IMR-90 (cell line): ENCODE results near the gene OPCML. TPM values are rescaled to one million over a fixed set of nuclear protein-coding genes. Genes with fewer than 3 reads are reported as not detected.

Experiments
- ATAC-seq: fragments of 200-7000 bp; cut with Tn5 transposase; 2 replicates; pipeline ENCODE4 v1.9.1; 2020; ENCODE audit warnings: low read depth, mild to moderate bottlenecking, moderate library complexity
- BruUV-seq: library from RNA; stranded (reverse); fragments of 400-500 nt; replicated peaks from 2 replicates; lab custom pipeline; 2021; lab: Mats Ljungman, UMichigan
- CTCF ChIA-PET: fragments of 300-600 bp; formaldehyde crosslinking; extraction: SDS; loops from one replicate; lab custom pipeline; 2021; ENCODE audit warnings: antibody characterized with exemption; lab: Yijun Ruan, JAX
- POLR2A ChIA-PET: fragments of 300-600 bp; sonication (Branson Sonifier 250); formaldehyde crosslinking; loops from one replicate; lab custom pipeline; 2022; ENCODE audit warnings: antibody characterized with exemption; ENCODE audit not compliant: unreplicated experiment; lab: Charles Lee
- DNase-seq: peaks from one replicate; pipeline ENCODE4 v3.0.0; 2013
- H2AFZ ChIP-seq: replicated peaks from 2 replicates; pipeline ENCODE3; 2013; ENCODE audit warnings: low read length, mild to moderate bottlenecking; ENCODE audit not compliant: poor library complexity
- H2AK5ac ChIP-seq: 2 replicates; pipeline ENCODE4 v1.6.1; 2013; ENCODE audit warnings: low read depth, low read length, inconsistent platforms
- H2AK9ac ChIP-seq: replicated peaks from 2 replicates; pipeline ENCODE3; 2013; ENCODE audit warnings: mild to moderate bottlenecking, low read depth, low read length, moderate library complexity; ENCODE audit not compliant: poor library complexity
- H2BK120ac ChIP-seq: 2 replicates; pipeline ENCODE4 v1.6.1; 2013; ENCODE audit warnings: low read depth, low read length, inconsistent platforms
- H2BK15ac ChIP-seq: 3 replicates; pipeline ENCODE4 v1.6.1; 2013; ENCODE audit warnings: low read depth, low read length, inconsistent platforms
- H2BK20ac ChIP-seq: 2 replicates; pipeline ENCODE4 v1.6.1; 2013; ENCODE audit warnings: low read depth, mild to moderate bottlenecking, inconsistent platforms, low read length, moderate library complexity
- H2BK5ac ChIP-seq: 2 replicates; pipeline ENCODE4 v1.6.1; 2013; ENCODE audit warnings: mild to moderate bottlenecking, low read depth, low read length, inconsistent platforms; ENCODE audit not compliant: poor library complexity, severe bottlenecking
- H3K14ac ChIP-seq: replicated peaks from 2 replicates; pipeline ENCODE4 v1.6.1; 2013; ENCODE audit warnings: low read depth, low read length, inconsistent platforms
- H3K18ac ChIP-seq: 2 replicates; pipeline ENCODE4 v1.6.1; 2013; ENCODE audit warnings: low read depth, low read length, control low read depth
- H3K23ac ChIP-seq: 2 replicates; pipeline ENCODE4 v1.6.1; 2013; ENCODE audit warnings: low read depth, low read length, inconsistent platforms
- H3K27ac ChIP-seq: 2 replicates; pipeline ENCODE4 v1.5.1; 2013; ENCODE audit warnings: mild to moderate bottlenecking, control low read depth, low read length; ENCODE audit not compliant: insufficient read depth
- H3K27me3 ChIP-seq: 2 replicates; pipeline ENCODE4 v1.6.1; 2013; ENCODE audit warnings: low read length; ENCODE audit not compliant: control insufficient read depth, insufficient read depth
- H3K36me3 ChIP-seq: 2 replicates; pipeline ENCODE4 v1.6.1; 2013; ENCODE audit warnings: low read length, mixed read lengths; ENCODE audit not compliant: control insufficient read depth, insufficient read depth
- H3K4ac ChIP-seq: 2 replicates; pipeline ENCODE4 v1.6.1; 2013; ENCODE audit warnings: low read depth, low read length, inconsistent platforms
- H3K4me1 ChIP-seq: 2 replicates; pipeline ENCODE4 v1.6.1; 2013; ENCODE audit warnings: low read length, mixed read lengths; ENCODE audit not compliant: control insufficient read depth, insufficient read depth
- H3K4me2 ChIP-seq: 2 replicates; pipeline ENCODE4 v1.6.1; 2013; ENCODE audit warnings: low read depth, mild to moderate bottlenecking, control low read depth, low read length, moderate library complexity
- H3K4me3 ChIP-seq: 2 replicates; pipeline ENCODE4 v1.5.1; 2013; ENCODE audit warnings: low read depth, mild to moderate bottlenecking, control low read depth, low read length, moderate library complexity; ENCODE audit not compliant: insufficient read depth
- H3K56ac ChIP-seq: 2 replicates; pipeline ENCODE4 v1.6.1; 2013; ENCODE audit warnings: low read length, inconsistent platforms; ENCODE audit not compliant: insufficient read depth; ENCODE audit errors: extremely low read depth
- H3K79me1 ChIP-seq, 2 experiments: 2 replicates each; pipeline ENCODE4 v1.6.1; 2013; ENCODE audit warnings: low read length in 2 of 2, inconsistent platforms in 1 of 2, low read depth in 1 of 2
- H3K9ac ChIP-seq: 2 replicates; pipeline ENCODE4 v1.6.1; 2013; ENCODE audit warnings: low read depth, low read length, control low read depth
- H3K9me1 ChIP-seq: 2 replicates; pipeline ENCODE4 v1.6.1; 2013; ENCODE audit warnings: low read length, inconsistent platforms; ENCODE audit not compliant: insufficient read depth
- H3K9me3 ChIP-seq: 2 replicates; pipeline ENCODE4 v1.6.1; 2013; ENCODE audit warnings: low read length; ENCODE audit not compliant: control insufficient read depth, insufficient read depth
- H4K20me1 ChIP-seq: 2 replicates; pipeline ENCODE4 v1.6.1; 2013; ENCODE audit warnings: low read length, inconsistent platforms; ENCODE audit not compliant: insufficient read depth
- H4K5ac ChIP-seq: 2 replicates; pipeline ENCODE4 v1.6.1; 2013; ENCODE audit warnings: mild to moderate bottlenecking, low read depth, low read length, control low read depth
- H4K8ac ChIP-seq, 2 experiments: 2 replicates each; pipeline ENCODE4 v1.6.1; 2013; ENCODE audit warnings: low read depth in 2 of 2, low read length in 2 of 2, control low read depth in 1 of 2, inconsistent platforms in 1 of 2
- H4K91ac ChIP-seq: 2 replicates; pipeline ENCODE4 v1.6.1; 2013; ENCODE audit warnings: low read depth, low read length, inconsistent platforms; ENCODE audit not compliant: insufficient read depth
- BHLHE40 ChIP-seq: fragments of 150-350 bp; IDR thresholded peaks from 2 replicates; pipeline ENCODE4 v1.6.1; 2016; ENCODE audit warnings: mild to moderate bottlenecking, low read depth, low read length
- CEBPB ChIP-seq: IDR thresholded peaks from 2 replicates; pipeline ENCODE4 v1.6.1; 2012; ENCODE audit warnings: low read depth, low read length, improper control_type of control experiment
- CHD1 ChIP-seq: IDR thresholded peaks from 2 replicates; pipeline ENCODE4 v1.6.1; 2012; ENCODE audit warnings: low read depth, low read length, improper control_type of control experiment
- ELK1 ChIP-seq: fragments of 150-350 bp; IDR thresholded peaks from 2 replicates; pipeline ENCODE4 v1.6.1; 2016; ENCODE audit warnings: low read depth, mild to moderate bottlenecking, low read length, moderate library complexity, borderline replicate concordance
- FOS ChIP-seq: fragments of 150-350 bp; IDR thresholded peaks from 2 replicates; pipeline ENCODE4 v1.6.1; 2016; ENCODE audit warnings: low read depth, low read length
- MAFK ChIP-seq: IDR thresholded peaks from 2 replicates; pipeline ENCODE4 v1.6.1; 2012; ENCODE audit warnings: low read depth, low read length, improper control_type of control experiment
- MAZ ChIP-seq: IDR thresholded peaks from 2 replicates; pipeline ENCODE4 v1.6.1; 2012; ENCODE audit warnings: low read depth, mild to moderate bottlenecking, low read length, improper control_type of control experiment, moderate library complexity, borderline replicate concordance
- MXI1 ChIP-seq: IDR thresholded peaks from 2 replicates; pipeline ENCODE4 v1.6.1; 2012; ENCODE audit warnings: low read depth, mild to moderate bottlenecking, low read length, moderate library complexity, borderline replicate concordance
- NFE2L2 ChIP-seq: fragments of 150-350 bp; IDR thresholded peaks from 2 replicates; pipeline ENCODE4 v1.6.1; 2016; ENCODE audit warnings: low read depth, mild to moderate bottlenecking, low read length
- POLR2A ChIP-seq: IDR thresholded peaks from 2 replicates; pipeline ENCODE4 v1.6.1; 2012; ENCODE audit warnings: mild to moderate bottlenecking, low read depth, low read length
- RCOR1 ChIP-seq: IDR thresholded peaks from 2 replicates; pipeline ENCODE4 v1.6.1; 2012; ENCODE audit warnings: mild to moderate bottlenecking, low read length, improper control_type of control experiment; ENCODE audit not compliant: insufficient replicate concordance
- RFX5 ChIP-seq: IDR thresholded peaks from 2 replicates; pipeline ENCODE4 v1.8.0; 2012; ENCODE audit warnings: low read depth, mild to moderate bottlenecking, low read length, moderate library complexity
- SMC3 ChIP-seq: fragments of 150-350 bp; IDR thresholded peaks from 2 replicates; pipeline ENCODE4 v1.6.1; 2016; ENCODE audit warnings: low read depth, mild to moderate bottlenecking, antibody characterized with exemption, low read length, moderate library complexity
- WGBS, 2 experiments: methylation state at CpG; one replicate each; pipeline versions ENCODE4 v1.1.5 to v1.1.7; 2013; ENCODE audit warnings: missing lambda C conversion rate in 2 of 2; ENCODE audit not compliant: insufficient read length in 1 of 2; ENCODE audit errors: extremely low coverage in 2 of 2; 5-methylcytosine and 5-hydroxymethylcytosine counted together
- dilution Hi-C: fragments of 300-500 bp; cut with HindIII; formaldehyde crosslinking; loops from one replicate; pipeline ENCODE4 v1.14.3; 2018; ENCODE audit warnings: low sequenced_read_pairs; ENCODE audit not compliant: unreplicated experiment
- in situ Hi-C: fragments of 300-500 bp; cut with MboI; formaldehyde crosslinking; loops from 3 replicates; pipeline ENCODE4 v1.14.3; 2019; ENCODE audit warnings: low sequenced_read_pairs, inconsistent platforms, mixed read lengths
- intact Hi-C: fragments of 100-400 bp; cut with micrococcal nuclease; formaldehyde crosslinking; loops from 2 replicates; pipeline ENCODE4 v1.10.0; 2022
- polyA plus RNA-seq, 3 experiments: library from polyadenylated mRNA; depleted of rRNA; stranded (reverse); fragments of >200 nt; gene quantifications; 2 replicates each; pipeline ENCODE4 v1.2.3, GENCODE V29; 2012; ENCODE audit warnings: low replicate concordance in 1 of 3
- total RNA-seq: library from RNA; depleted of rRNA; stranded (reverse); fragments of >200 nt; gene quantifications from 2 replicates; pipeline ENCODE4 v1.2.3, GENCODE V29; 2012
- TF ChIP-seq, protein P1 (sequence below): fragments of 150-350 bp; IDR thresholded peaks from 2 replicates; pipeline ENCODE4 v1.6.1; 2017; ENCODE audit warnings: mild to moderate bottlenecking, antibody characterized with exemption, low read length, low read depth

OPCML gene
- total and polyA plus RNA-seq, 2 of the 4 experiments (the other 2 are of a cell fraction) = under 0.01 to 2.6 TPM

DNA sequence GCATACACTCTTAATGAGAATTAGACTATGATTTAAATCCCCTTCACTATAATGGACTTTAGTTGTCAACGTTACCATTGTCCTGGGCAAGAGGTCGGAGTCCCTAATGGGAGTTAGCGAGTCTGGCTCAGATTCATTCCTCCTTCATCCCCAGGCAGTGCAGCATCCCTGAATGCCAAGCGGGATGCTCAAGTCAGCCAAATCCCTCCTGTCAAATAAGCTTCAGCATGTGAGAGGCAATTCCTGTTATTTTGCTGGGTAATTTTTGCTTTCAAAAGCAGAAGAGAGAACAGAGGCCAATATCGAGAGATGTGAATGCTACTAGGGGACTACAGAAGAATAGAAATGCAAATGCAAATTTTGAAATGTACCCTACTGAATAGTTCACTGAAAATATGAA lies 186.2 kb downstream of the OPCML start:
- H3K56ac ChIP-seq = no peak overlapping the region
- CTCF ChIA-PET = no interaction called here
- H3K4me2 ChIP-seq = no peak overlapping the region
- no peak overlapping the region for H3K4me3 ChIP-seq
- in situ Hi-C loops (no loop called here), dilution Hi-C loops (no loop called here), intact Hi-C loops (no loop called here)
- H3K36me3 ChIP-seq = no peaks in the 10 kb centered on the region
- POLR2A ChIA-PET = no interaction called here
- no peaks in the 10 kb centered on the region for H3K9me1 ChIP-seq
- H3K18ac ChIP-seq = no peak overlapping the region
- no peak overlapping the region for H4K91ac ChIP-seq
- no peaks in the 10 kb centered on the region for H4K20me1 ChIP-seq
- TF ChIP-seq MAFK (no peak), CEBPB (no peak), NFE2L2 (no peak), SMC3 (no peak), CHD1 (no peak), MAZ (no peak), RFX5 (no peak), RCOR1 (no peak), FOS (no peak), MXI1 (no peak), POLR2A (no peak), ELK1 (no peak), BHLHE40 (no peak)
- TF ChIP-seq, protein P1, sequence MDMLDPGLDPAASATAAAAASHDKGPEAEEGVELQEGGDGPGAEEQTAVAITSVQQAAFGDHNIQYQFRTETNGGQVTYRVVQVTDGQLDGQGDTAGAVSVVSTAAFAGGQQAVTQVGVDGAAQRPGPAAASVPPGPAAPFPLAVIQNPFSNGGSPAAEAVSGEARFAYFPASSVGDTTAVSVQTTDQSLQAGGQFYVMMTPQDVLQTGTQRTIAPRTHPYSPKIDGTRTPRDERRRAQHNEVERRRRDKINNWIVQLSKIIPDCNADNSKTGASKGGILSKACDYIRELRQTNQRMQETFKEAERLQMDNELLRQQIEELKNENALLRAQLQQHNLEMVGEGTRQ = no peak
- no peak overlapping the region for H2AFZ ChIP-seq
- WGBS, 2 experiments = no CpG with 5 or more reads among the region's 5 CpGs
- H2BK120ac ChIP-seq = no peak overlapping the region
- H3K9me3 ChIP-seq = peaks cover 27% of the 10 kb centered on the region
- BruUV-seq = no TSS peak
- no peak overlapping the region for H4K8ac ChIP-seq
- H3K9ac ChIP-seq = no peak overlapping the region
- DNase-seq (no peak), ATAC-seq (no peak)
- H3K4ac ChIP-seq = no peak overlapping the region
- no peak overlapping the region for H4K5ac ChIP-seq
- H3K23ac ChIP-seq = no peak overlapping the region
- H2BK15ac ChIP-seq = no peak overlapping the region
- no peak overlapping the region for H2AK5ac ChIP-seq
- H3K4me1 ChIP-seq = no peaks in the 10 kb centered on the region
- no peak overlapping the region for H2BK20ac ChIP-seq
- no peaks in the 10 kb centered on the region for H3K27me3 ChIP-seq
- H3K27ac ChIP-seq = no peak overlapping the region
- H2BK5ac ChIP-seq = no peak overlapping the region
- H2AK9ac ChIP-seq = no peak overlapping the region
- H3K79me1 ChIP-seq = no peaks in the 10 kb centered on the region
- H3K14ac ChIP-seq = no peak overlapping the region
